ENCODE measurements around the gene ARPC4. TPM values are rescaled to one million over a fixed set of nuclear protein-coding genes. Genes with fewer than 3 reads are reported as not detected.
A peak's percentile ranks its signal among the peaks of the same experiment; 100 is the strongest.

Gene ARPC4
- total and polyA plus RNA-seq, 2 experiments from 2014 or later: 149 to 182 TPM

DNA sequence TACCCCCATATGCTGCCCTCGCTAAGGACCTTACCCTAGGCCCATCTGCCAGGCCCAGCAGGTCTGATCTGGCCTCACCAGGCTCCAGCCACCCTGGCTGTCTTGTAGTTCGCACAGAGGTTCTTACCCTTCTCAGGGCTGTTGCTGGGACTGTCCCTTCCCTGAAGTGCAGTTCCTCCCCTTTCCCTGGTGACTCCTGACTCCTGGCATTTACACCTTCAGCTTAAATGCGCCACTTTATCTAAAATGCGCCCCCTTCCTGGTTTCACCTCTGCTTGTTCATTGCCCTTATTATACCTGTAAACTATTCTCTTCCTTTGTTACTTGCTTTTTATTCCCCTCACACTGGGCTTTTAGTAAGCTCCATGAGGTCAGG lies 16.3 kb downstream of the ARPC4 start:
- H3K27ac ChIP-seq: peak overlapping the region; percentile 86
- no peak for TF ChIP-seq EZH2 (IDR thresholded peaks at IDR 0.05; ENCODE audit: borderline replicate concordance)
- no peak for TF ChIP-seq CTCF (IDR thresholded peaks at IDR 0.05; ENCODE audit: poor library complexity)
- no peak for TF ChIP-seq EZH2phosphoT487 (IDR thresholded peaks at IDR 0.05; ENCODE audit: low read depth, severe bottlenecking, unreplicated experiment)
- no peaks in the 10 kb centered on the region for H3K9me2 ChIP-seq (replicated peaks; ENCODE audit: insufficient read depth)
- DNase-seq (ENCODE audit: low spot score): peak; percentile 37
- peak overlapping the region; percentile 14 for H3K4me3 ChIP-seq
- peak overlapping the region; percentile 93 for H3K4me2 ChIP-seq
- no peaks in the 10 kb centered on the region for H3K79me2 ChIP-seq
- H3K9me3 ChIP-seq (ENCODE audit: low read depth): no peaks in the 10 kb centered on the region
- peaks cover 14% of the 10 kb centered on the region for H3K4me1 ChIP-seq (ENCODE audit: insufficient read depth)
- peak overlapping the region; percentile 32 for H2AFZ ChIP-seq
- H3K27me3 ChIP-seq: no peaks in the 10 kb centered on the region
- no peaks in the 10 kb centered on the region for H4K20me1 ChIP-seq (ENCODE audit: insufficient read depth, poor library complexity, severe bottlenecking)
- H3K36me3 ChIP-seq (replicated peaks; ENCODE audit: insufficient read depth, low read depth): no peaks in the 10 kb centered on the region
- WGBS (ENCODE audit: low lambda C conversion rate, missing lambda C conversion rate): 81% methylated on average over 4 of the region's 4 CpGs

DNA sequence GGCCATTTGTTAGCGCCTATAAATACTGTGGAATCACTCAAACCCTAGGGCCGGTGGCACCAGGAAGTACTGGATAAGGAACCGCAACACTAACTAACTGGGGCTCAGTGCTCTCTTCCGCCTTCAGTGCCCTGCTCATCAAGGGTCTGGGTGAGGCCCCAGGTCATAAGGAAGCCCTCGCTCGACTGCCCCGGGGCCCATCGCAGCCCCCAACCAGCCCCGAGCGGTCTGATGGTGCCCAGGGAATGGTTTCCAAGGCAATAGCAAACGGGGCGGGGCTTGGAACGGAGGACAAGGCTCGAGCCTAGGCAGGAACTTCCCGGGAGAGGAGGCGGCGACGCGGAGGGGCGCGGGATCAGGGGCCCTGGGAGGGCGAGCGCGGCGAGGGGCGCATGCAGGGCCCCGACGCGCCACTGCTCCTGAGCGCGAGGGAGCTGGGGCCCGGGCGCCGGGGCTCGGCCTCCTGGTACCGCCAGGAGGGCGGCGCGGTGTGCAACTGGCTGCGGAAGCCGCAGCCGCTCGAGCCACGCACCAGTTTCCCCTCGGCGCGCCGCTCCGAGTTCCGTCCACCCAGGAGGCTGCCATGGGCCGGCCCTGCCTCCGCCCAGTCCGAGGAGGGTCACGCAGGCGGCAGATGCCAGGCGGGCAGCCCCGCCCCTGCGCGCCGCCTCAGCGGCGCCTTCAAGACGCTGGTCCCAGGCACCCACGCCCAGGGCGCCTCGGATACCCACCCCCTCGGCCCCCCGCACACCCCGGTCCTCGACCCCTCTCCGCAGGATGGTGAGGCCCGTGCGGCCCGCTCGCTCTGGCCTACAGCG lies 16.9 kb downstream of the ARPC4 start, which contains the start of gene TTLL3:
TTLL3 (plus strand) TSS at position 648 of the 818 bp plus-strand sequence. CDS start 400 bp downstream, outside the sequence.
- no peaks in the 10 kb centered on the region for H3K79me2 ChIP-seq
- H3K4me2 ChIP-seq: peak within 1 kb of the TSS; percentile 93
- 2% methylated on average over 30 of the region's 76 CpGs for WGBS (ENCODE audit: low lambda C conversion rate, missing lambda C conversion rate)
- TF ChIP-seq CTCF (IDR thresholded peaks at IDR 0.05; ENCODE audit: poor library complexity) (no peak), EZH2 (IDR thresholded peaks at IDR 0.05; ENCODE audit: borderline replicate concordance) (no peak), EZH2phosphoT487 (IDR thresholded peaks at IDR 0.05; ENCODE audit: low read depth, severe bottlenecking, unreplicated experiment) (no peak)
- H3K27me3 ChIP-seq: no peaks in the 10 kb centered on the region
- H3K27ac ChIP-seq: peak within 1 kb of the TSS; percentile 86
- H3K9me2 ChIP-seq (replicated peaks; ENCODE audit: insufficient read depth): no peaks in the 10 kb centered on the region
- H2AFZ ChIP-seq: peak within 1 kb of the TSS; percentile 32
- H4K20me1 ChIP-seq (ENCODE audit: insufficient read depth, poor library complexity, severe bottlenecking): no peaks in the 10 kb centered on the region
- peak within 1 kb of the TSS; percentile 14 for H3K4me3 ChIP-seq
- no peaks in the 10 kb centered on the region for H3K9me3 ChIP-seq (ENCODE audit: low read depth)
- peak; percentile 83 for DNase-seq (ENCODE audit: low spot score)
- H3K4me1 ChIP-seq (ENCODE audit: insufficient read depth): peaks cover 14% of the 10 kb centered on the region
- no peaks in the 10 kb centered on the region for H3K36me3 ChIP-seq (replicated peaks; ENCODE audit: insufficient read depth, low read depth)

GRCh38 chr3:9810433-9810770 lies 17.5 kb downstream of the ARPC4 start:
- H3K79me2 ChIP-seq: no peaks in the 10 kb centered on the region
- no peaks in the 10 kb centered on the region for H3K9me2 ChIP-seq (replicated peaks; ENCODE audit: insufficient read depth)
- no peaks in the 10 kb centered on the region for H3K9me3 ChIP-seq (ENCODE audit: low read depth)
- TF ChIP-seq CTCF (IDR thresholded peaks at IDR 0.05; ENCODE audit: poor library complexity): no peak
- peak overlapping the region; percentile 86 for H3K27ac ChIP-seq
- peaks cover 14% of the 10 kb centered on the region for H3K4me1 ChIP-seq (ENCODE audit: insufficient read depth)
- no peaks in the 10 kb centered on the region for H3K27me3 ChIP-seq
- H3K4me2 ChIP-seq: peak overlapping the region; percentile 93
- peak overlapping the region; percentile 32 for H2AFZ ChIP-seq
- H3K4me3 ChIP-seq: peak overlapping the region; percentile 14
- no peak for DNase-seq (ENCODE audit: low spot score)
- 11% methylated on average over 18 of the region's 18 CpGs for whole genome bisulfite sequencing (ENCODE audit: low lambda C conversion rate, missing lambda C conversion rate)
- H3K36me3 ChIP-seq (replicated peaks; ENCODE audit: insufficient read depth, low read depth): no peaks in the 10 kb centered on the region
- H4K20me1 ChIP-seq (ENCODE audit: insufficient read depth, poor library complexity, severe bottlenecking): no peaks in the 10 kb centered on the region
